ENCODE data around the gene CD109. TPM values are rescaled to one million over a fixed set of nuclear protein-coding genes. Genes with fewer than 3 reads are reported as not detected.

CD109 gene
- total RNA-seq, 4 donors from 2014 or later = 7.9 to 27.0 (median 19.8) TPM

DNA sequence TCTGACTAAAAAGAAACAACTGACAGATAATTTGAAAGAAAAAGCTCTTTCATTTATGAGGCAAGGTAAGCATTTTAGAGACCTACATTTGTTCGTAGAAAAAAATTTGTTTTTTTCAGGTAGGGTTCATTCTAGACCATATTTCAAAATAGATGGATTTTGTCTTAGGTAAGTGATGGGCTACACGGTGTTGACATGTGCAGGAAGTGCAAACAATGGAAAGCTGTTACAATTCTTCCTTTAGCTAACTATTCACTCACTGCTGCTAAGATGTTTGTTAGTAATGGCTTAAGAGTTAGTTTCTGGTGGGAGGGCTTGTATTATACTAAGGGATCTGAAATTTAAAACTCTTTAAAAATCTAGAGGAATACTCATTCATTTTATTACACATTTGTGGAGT, 96.7 kb downstream of the CD109 start:
- peaks cover 0 to 30% of the 10 kb centered on the region in 2 donors for H3K36me3 ChIP-seq
- ATAC-seq = no peak
- TF ChIP-seq POLR2AphosphoS5 (IDR thresholded peaks at IDR 0.05) = no peak
- no peak for TF ChIP-seq POLR2A (IDR thresholded peaks at IDR 0.05)
- TF ChIP-seq, protein P1, sequence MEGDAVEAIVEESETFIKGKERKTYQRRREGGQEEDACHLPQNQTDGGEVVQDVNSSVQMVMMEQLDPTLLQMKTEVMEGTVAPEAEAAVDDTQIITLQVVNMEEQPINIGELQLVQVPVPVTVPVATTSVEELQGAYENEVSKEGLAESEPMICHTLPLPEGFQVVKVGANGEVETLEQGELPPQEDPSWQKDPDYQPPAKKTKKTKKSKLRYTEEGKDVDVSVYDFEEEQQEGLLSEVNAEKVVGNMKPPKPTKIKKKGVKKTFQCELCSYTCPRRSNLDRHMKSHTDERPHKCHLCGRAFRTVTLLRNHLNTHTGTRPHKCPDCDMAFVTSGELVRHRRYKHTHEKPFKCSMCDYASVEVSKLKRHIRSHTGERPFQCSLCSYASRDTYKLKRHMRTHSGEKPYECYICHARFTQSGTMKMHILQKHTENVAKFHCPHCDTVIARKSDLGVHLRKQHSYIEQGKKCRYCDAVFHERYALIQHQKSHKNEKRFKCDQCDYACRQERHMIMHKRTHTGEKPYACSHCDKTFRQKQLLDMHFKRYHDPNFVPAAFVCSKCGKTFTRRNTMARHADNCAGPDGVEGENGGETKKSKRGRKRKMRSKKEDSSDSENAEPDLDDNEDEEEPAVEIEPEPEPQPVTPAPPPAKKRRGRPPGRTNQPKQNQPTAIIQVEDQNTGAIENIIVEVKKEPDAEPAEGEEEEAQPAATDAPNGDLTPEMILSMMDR (IDR thresholded peaks at IDR 0.05) = no peak
- TF ChIP-seq EP300 (IDR thresholded peaks at IDR 0.05) = no peak
- no peaks in the 10 kb centered on the region for H3K4me1 ChIP-seq
- H3K27me3 ChIP-seq = no peaks in the 10 kb centered on the region
- 80 to 87% methylated on average over 2 of the region's 2 CpGs for WGBS, 2 donors (ENCODE audit: low coverage in 1 of 2)
- H3K9me3 ChIP-seq = no peaks in the 10 kb centered on the region
- H3K4me3 ChIP-seq = no peak overlapping the region
- H3K27ac ChIP-seq = no peak overlapping the region

DNA sequence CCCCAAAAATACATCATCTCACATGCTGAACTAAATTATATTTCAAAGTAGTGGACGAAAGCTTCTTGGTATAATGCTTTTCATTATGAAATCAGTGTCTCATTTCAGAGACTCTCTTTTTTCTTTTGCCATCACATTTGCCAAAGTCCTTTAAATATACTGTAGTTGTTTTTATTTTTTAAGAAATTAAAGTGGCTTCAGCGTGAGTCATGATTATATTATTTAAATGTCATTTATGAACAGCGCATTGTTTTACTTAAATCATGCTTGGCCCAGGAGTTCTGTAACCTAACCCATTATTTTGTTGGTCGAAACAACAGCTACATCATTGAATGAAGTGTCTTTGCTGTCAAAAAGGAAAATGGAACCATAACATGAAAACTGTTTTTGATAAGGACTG, 100.9 kb downstream of the CD109 start:
- 70 to 73% methylated on average over 4 of the region's 4 CpGs for WGBS, 2 donors (ENCODE audit: low coverage in 1 of 2)

DNA sequence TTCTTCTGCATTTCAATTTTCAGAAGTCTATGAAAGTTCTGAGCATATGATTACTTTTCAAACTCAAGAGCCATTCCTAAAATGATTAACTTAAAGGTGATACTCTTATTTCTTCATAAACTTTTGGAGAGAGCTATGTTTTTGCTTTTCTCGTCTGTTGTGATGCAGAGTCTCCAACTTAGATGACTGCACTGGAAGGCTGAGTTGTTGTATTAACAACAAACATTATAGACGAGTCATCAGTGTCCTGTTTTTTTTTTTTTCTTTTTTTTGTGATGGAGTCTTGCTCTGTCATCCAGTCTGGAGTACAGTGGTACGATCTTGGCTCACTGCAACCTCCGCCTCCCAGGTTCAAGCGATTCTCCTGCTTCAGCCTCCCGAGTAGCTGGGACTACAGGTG, 101.9 kb downstream of the CD109 start:
- H3K27ac ChIP-seq = peak overlapping the region in 1 of 4 donors; percentile 47
- TF ChIP-seq POLR2AphosphoS5 (IDR thresholded peaks at IDR 0.05) = no peak
- no peak for TF ChIP-seq EP300 (IDR thresholded peaks at IDR 0.05)
- TF ChIP-seq, protein P1 (IDR thresholded peaks at IDR 0.05) = no peak
- no peaks in the 10 kb centered on the region for H3K27me3 ChIP-seq
- ATAC-seq = no peak
- no peak overlapping the region for H3K4me3 ChIP-seq
- WGBS, 2 donors (ENCODE audit: low coverage in 1 of 2) = 90 to 100% methylated on average over 1 to 6 of the region's 6 CpGs
- H3K4me1 ChIP-seq = no peaks in the 10 kb centered on the region
- no peaks in the 10 kb centered on the region for H3K9me3 ChIP-seq
- peaks cover 0 to 7% of the 10 kb centered on the region in 2 donors for H3K36me3 ChIP-seq

More for the DNA sequence above, 100.9 kb downstream of the CD109 start:
- TF ChIP-seq POLR2A (IDR thresholded peaks at IDR 0.05) (no peak), EP300 (IDR thresholded peaks at IDR 0.05) (no peak), POLR2AphosphoS5 (IDR thresholded peaks at IDR 0.05) (no peak)
- TF ChIP-seq, protein P1 (IDR thresholded peaks at IDR 0.05) = no peak
- Histone ChIP-seq H3K9me3 (no peaks in the 10 kb centered on the region), H3K27me3 (no peaks in the 10 kb centered on the region), H3K4me3 (no peak overlapping the region), H3K36me3 (peaks cover 0 to 12% of the 10 kb centered on the region in 2 donors), H3K27ac (no peak overlapping the region), H3K4me1 (no peaks in the 10 kb centered on the region)
- ATAC-seq = no peak

DNA sequence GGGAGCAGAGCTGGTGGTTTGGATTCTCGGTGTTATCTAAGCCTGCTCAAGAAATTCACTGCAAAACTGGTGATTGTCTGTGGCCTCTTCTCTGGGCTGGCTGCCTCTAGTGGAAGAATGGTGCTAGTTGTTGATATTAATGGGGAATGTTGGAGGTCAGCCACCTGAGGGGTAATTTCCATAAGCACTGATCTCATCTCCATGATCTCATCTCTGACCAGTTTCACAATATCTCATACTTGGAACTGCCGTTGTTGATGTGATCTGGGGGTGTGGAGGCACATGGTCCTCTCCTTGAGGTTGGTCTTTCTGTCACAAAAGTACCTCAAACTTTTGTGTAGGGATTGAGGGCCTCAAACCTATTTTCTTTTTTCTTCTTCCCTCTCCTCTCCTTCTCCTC, 102.6 kb downstream of the CD109 start:
- peak; percentile 33 for TF ChIP-seq POLR2AphosphoS5 (IDR thresholded peaks at IDR 0.05)
- TF ChIP-seq, protein P1 (IDR thresholded peaks at IDR 0.05) = peak in 3 of 4 experiments; percentile 33 to 44 (median 33)
- no peak for TF ChIP-seq EP300 (IDR thresholded peaks at IDR 0.05)
- H3K9me3 ChIP-seq = no peaks in the 10 kb centered on the region
- H3K27ac ChIP-seq = peak overlapping the region in 2 of 4 donors; percentile 42 to 47
- no peak overlapping the region for H3K4me3 ChIP-seq
- WGBS, 2 donors (ENCODE audit: low coverage in 1 of 2) = 30 to 44% methylated on average over 2 of the region's 2 CpGs
- H3K4me1 ChIP-seq = no peaks in the 10 kb centered on the region
- peak; percentile 93 for ATAC-seq
- no peaks in the 10 kb centered on the region for H3K36me3 ChIP-seq
- H3K27me3 ChIP-seq = no peaks in the 10 kb centered on the region

DNA sequence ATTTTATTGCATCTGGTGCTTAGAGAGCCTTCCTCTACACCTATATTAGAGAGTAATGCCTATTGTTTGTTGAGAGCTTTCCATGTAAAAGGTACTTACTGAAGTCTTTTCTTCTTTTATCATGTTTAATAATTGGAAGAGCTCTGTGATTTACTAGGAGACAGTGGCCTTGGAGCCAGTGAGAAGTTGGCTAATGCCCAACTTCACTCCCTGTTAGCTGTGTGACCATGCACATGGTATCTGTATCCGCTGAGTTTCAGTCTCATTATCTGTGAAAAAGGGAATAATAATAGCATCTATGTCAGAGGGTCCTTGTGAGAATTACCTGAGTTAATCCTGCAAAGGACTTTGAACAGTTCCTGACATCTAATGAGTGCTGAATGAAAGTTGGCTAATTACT, 105.0 kb downstream of the CD109 start:
- TF ChIP-seq, protein P1 (IDR thresholded peaks at IDR 0.05) = no peak
- TF ChIP-seq POLR2A (IDR thresholded peaks at IDR 0.05) = no peak
- TF ChIP-seq EP300 (IDR thresholded peaks at IDR 0.05) = no peak
- TF ChIP-seq POLR2AphosphoS5 (IDR thresholded peaks at IDR 0.05) = no peak
- Histone ChIP-seq H3K27me3 (no peaks in the 10 kb centered on the region), H3K27ac (no peak overlapping the region), H3K4me1 (no peaks in the 10 kb centered on the region), H3K36me3 (no peaks in the 10 kb centered on the region), H3K9me3 (no peaks in the 10 kb centered on the region), H3K4me3 (no peak overlapping the region)
- 30 to 78% methylated on average over 1 of the region's 1 CpG for WGBS, 2 donors (ENCODE audit: low coverage in 1 of 2)
- no peak for ATAC-seq

Data from gastroesophageal sphincter (tissue), 4 donors.